ENCODE measurements around the gene ZNF518A. TPM values are rescaled to one million over a fixed set of nuclear protein-coding genes. Genes with fewer than 3 reads are reported as not detected.
A peak's percentile ranks its signal among the peaks of the same experiment; 100 is the strongest.

Gene ZNF518A
- polyA plus RNA-seq, 2 of the 4 experiments (the other 2 are of a cell fraction): 7.3 to 28.9 TPM

GRCh38 chr10:96090463-96090800 is 39.7 kb upstream of the ZNF518A start:
- Histone ChIP-seq H3K4me2 (peak overlapping the region; percentile 77), H3K4me3 (peak overlapping the region; percentile 77), H3K27ac (peak overlapping the region; percentile 94 to 98), H3K9me3 (peaks cover 7% of the 10 kb centered on the region), H3K4me1 (peaks cover 8% of the 10 kb centered on the region; the same call in 1 of the 3 replicates)
- no peak for TF ChIP-seq HDAC2 (IDR thresholded peaks at IDR 0.05)
- no peak for TF ChIP-seq RFX5 (IDR thresholded peaks at IDR 0.05)
- 0 out of 2 replicates have a peak, but pooled peaks have one; percentile 2 for TF ChIP-seq EHF (CRISPR knock-in tag; IDR thresholded peaks at IDR 0.05)
- TF ChIP-seq SMC3 (IDR thresholded peaks at IDR 0.05): no peak
- 0 out of 2 replicates have a peak, but pooled peaks have one; percentile 29 for TF ChIP-seq HEYL (CRISPR knock-in tag; IDR thresholded peaks at IDR 0.05)
- TF ChIP-seq, protein P1, sequence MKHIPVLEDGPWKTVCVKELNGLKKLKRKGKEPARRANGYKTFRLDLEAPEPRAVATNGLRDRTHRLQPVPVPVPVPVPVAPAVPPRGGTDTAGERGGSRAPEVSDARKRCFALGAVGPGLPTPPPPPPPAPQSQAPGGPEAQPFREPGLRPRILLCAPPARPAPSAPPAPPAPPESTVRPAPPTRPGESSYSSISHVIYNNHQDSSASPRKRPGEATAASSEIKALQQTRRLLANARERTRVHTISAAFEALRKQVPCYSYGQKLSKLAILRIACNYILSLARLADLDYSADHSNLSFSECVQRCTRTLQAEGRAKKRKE (CRISPR knock-in tag; IDR thresholded peaks at IDR 0.05; ENCODE audit: low read depth): no peak
- no peak for TF ChIP-seq HOXB13 (CRISPR knock-in tag; IDR thresholded peaks at IDR 0.05; ENCODE audit: low read depth)
- TF ChIP-seq ZNF302 (CRISPR knock-in tag; IDR thresholded peaks at IDR 0.05): no peak
- WGBS (ENCODE audit: missing lambda C conversion rate): 54% methylated on average over 8 of the region's 9 CpGs
- ChIA-PET CTCF (interaction anchor here (1.8 kb wide), 1 partner anchor 24 kb away, joined by 4 read pairs; no protein-coding TSS in a partner anchor), POLR2A (interaction anchor here (1.2 to 2.6 kb wide), 4 partner anchors 9 to 40 kb away, joined by 3 to 146 read pairs (median 4); partner anchors contain the start of gene ZNF518A)
- FAIRE-seq: no peak
- ATAC-seq: 0 out of 6 replicates have a peak, but pooled peaks of 1 of the 2 experiments have one; percentile 2
- DNase-seq (ENCODE audit: low read depth in 1 of 2, low spot score in 1 of 2): no peak

DNA sequence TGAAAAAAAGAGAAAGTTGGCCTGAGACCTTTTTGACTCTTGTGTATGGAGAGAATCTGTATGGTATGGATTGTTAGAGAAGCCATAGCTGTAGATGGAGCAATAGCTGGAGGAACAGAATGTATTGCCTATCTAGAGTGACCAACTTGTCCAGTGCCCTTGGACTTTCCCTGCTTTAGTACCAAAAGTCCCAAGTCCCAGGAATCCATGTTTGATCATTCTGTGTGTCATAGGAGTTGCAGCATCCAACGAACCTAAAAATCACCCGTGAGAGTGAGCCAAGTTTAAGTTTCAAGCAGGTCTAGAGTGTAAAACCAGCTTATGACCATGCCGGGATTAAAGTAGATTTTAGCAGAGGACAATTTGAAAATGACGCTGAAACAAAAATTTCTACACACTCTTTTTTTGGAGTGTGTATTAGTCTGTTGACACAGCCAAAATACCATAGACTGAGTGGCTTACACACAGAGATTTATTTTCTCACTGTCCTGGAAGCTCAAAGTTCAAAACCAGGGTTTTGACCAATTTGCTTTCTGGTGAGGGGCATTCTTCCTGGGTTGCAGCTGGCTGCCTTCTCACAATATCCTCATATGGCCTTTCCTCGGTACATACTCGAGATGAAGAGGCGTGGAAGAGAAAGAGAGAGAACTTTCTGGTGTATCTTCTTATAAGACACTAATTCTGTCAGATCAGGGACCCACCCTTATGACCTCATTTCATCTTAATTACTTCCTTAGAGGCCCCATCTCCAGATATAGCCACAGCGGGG is 36.9 kb upstream of the ZNF518A start:
- peaks cover 7% of the 10 kb centered on the region for H3K9me3 ChIP-seq
- no peak overlapping the region for H3K4me3 ChIP-seq
- TF ChIP-seq MAZ (IDR thresholded peaks at IDR 0.05; ENCODE audit: borderline replicate concordance, low read depth, low read length) (no peak), KDM5A (IDR thresholded peaks at IDR 0.05) (no peak), RAD21 (conservative IDR thresholded peaks at IDR 0.05 in 1 of 2, IDR thresholded peaks at IDR 0.05 in 1 of 2) (no peak), EP300 (IDR thresholded peaks at IDR 0.05) (no peak), NR3C1 (IDR thresholded peaks at IDR 0.05) (no peak), NFE2L2 (conservative IDR thresholded peaks at IDR 0.05; ENCODE audit: low read length) (no peak), FOSL2 (IDR thresholded peaks at IDR 0.05) (no peak), FOSL2 (CRISPR knock-in tag; IDR thresholded peaks at IDR 0.05) (no peak), PHF8 (IDR thresholded peaks at IDR 0.05; ENCODE audit: borderline replicate concordance, low read depth) (no peak), HOXA7 (CRISPR knock-in tag; IDR thresholded peaks at IDR 0.05) (no peak), RNF2 (IDR thresholded peaks at IDR 0.05; ENCODE audit: borderline replicate concordance, low read depth) (no peak), ZC3H11A (IDR thresholded peaks at IDR 0.05) (no peak)
- no peak for ATAC-seq
- no peak overlapping the region for H3K27ac ChIP-seq
- H3K4me1 ChIP-seq: peaks cover 8% of the 10 kb centered on the region; the same call in 1 of the 3 replicates
- no peak for DNase-seq (ENCODE audit: low read depth in 1 of 2, low spot score in 1 of 2)
- no peak overlapping the region for H3K4me2 ChIP-seq
- ChIA-PET CTCF (interaction anchor here (0.8 kb wide), 1 partner anchor 15 kb away, joined by 3 read pairs; no protein-coding TSS in a partner anchor), POLR2A (interaction anchor here (0.8 kb wide), 1 partner anchor 37 kb away, joined by 4 read pairs; the partner anchor contains the start of gene ZNF518A)
- no peak for FAIRE-seq
- 46% methylated on average over 8 of the region's 8 CpGs for WGBS (ENCODE audit: missing lambda C conversion rate)

GRCh38 chr10:96093948-96094347 is 36.1 kb upstream of the ZNF518A start:
- H3K27ac ChIP-seq: no peak overlapping the region
- H3K4me2 ChIP-seq: no peak overlapping the region
- no peak for ATAC-seq
- H3K9me3 ChIP-seq: peaks cover 7% of the 10 kb centered on the region
- H3K4me3 ChIP-seq: no peak overlapping the region
- FAIRE-seq: no peak
- CTCF ChIA-PET: interaction anchor here (0.8 kb wide), 1 partner anchor 14 kb away, joined by 3 read pairs; no protein-coding TSS in a partner anchor
- POLR2A ChIA-PET: interaction anchor here (1.4 kb wide), 1 partner anchor 36 kb away, joined by 4 read pairs; the partner anchor contains the start of gene ZNF518A
- DNase-seq (ENCODE audit: low read depth in 1 of 2, low spot score in 1 of 2): no peak
- 24% methylated on average over 2 of the region's 2 CpGs for WGBS (ENCODE audit: missing lambda C conversion rate)
- TF ChIP-seq GATA3 (IDR thresholded peaks at IDR 0.05; ENCODE audit: borderline replicate concordance) (no peak), ZC3H11A (IDR thresholded peaks at IDR 0.05) (no peak), USF2 (IDR thresholded peaks at IDR 0.05) (no peak), TFCP2L1 (CRISPR knock-in tag; IDR thresholded peaks at IDR 0.05) (no peak), RCOR1 (IDR thresholded peaks at IDR 0.05; ENCODE audit: low read depth, low read length) (no peak), PHF8 (IDR thresholded peaks at IDR 0.05; ENCODE audit: borderline replicate concordance, low read depth) (no peak), HDAC2 (IDR thresholded peaks at IDR 0.05) (no peak), MAFK (IDR thresholded peaks at IDR 0.05; ENCODE audit: partially characterized antibody) (no peak), RFX5 (IDR thresholded peaks at IDR 0.05) (no peak), JUNB (IDR thresholded peaks at IDR 0.05) (no peak), POLR2A (IDR thresholded peaks at IDR 0.05; ENCODE audit: low read length) (no peak), CHD4 (IDR thresholded peaks at IDR 0.05; ENCODE audit: borderline replicate concordance) (no peak), EP300 (IDR thresholded peaks at IDR 0.05) (no peak), MAZ (IDR thresholded peaks at IDR 0.05; ENCODE audit: borderline replicate concordance, low read depth, low read length) (no peak), NR3C1 (IDR thresholded peaks at IDR 0.05) (no peak)
- TF ChIP-seq, protein P2, sequence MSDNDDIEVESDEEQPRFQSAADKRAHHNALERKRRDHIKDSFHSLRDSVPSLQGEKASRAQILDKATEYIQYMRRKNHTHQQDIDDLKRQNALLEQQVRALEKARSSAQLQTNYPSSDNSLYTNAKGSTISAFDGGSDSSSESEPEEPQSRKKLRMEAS (IDR thresholded peaks at IDR 0.05): no peak
- TF ChIP-seq, protein P3, sequence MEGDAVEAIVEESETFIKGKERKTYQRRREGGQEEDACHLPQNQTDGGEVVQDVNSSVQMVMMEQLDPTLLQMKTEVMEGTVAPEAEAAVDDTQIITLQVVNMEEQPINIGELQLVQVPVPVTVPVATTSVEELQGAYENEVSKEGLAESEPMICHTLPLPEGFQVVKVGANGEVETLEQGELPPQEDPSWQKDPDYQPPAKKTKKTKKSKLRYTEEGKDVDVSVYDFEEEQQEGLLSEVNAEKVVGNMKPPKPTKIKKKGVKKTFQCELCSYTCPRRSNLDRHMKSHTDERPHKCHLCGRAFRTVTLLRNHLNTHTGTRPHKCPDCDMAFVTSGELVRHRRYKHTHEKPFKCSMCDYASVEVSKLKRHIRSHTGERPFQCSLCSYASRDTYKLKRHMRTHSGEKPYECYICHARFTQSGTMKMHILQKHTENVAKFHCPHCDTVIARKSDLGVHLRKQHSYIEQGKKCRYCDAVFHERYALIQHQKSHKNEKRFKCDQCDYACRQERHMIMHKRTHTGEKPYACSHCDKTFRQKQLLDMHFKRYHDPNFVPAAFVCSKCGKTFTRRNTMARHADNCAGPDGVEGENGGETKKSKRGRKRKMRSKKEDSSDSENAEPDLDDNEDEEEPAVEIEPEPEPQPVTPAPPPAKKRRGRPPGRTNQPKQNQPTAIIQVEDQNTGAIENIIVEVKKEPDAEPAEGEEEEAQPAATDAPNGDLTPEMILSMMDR (IDR thresholded peaks at IDR 0.05): no peak
- peaks cover 4% of the 10 kb centered on the region; the same call in 1 of the 3 replicates for H3K4me1 ChIP-seq

Data from A549 (cell line).